Hippocampal formation (tissue), 2 donors: Measurements from ENCODE around the gene RPRML.
"Not testable (repeated sequence)": the region's sequence is repeated elsewhere in the genome, so short reads cannot be mapped to it uniquely, and the experiment has no call there.

Source experiments
- DNase-seq, 2 donors: peaks; one replicate each; lab custom pipeline; 2025; lab: John Stamatoyannopoulos, UW

The RPRML gene

GRCh38 chr17:46976626-46977270 is 2.3 kb downstream of the RPRML start:
- no peak for DNase-seq

GRCh38 chr17:46975287-46975686 is 3.8 kb downstream of the RPRML start:
- DNase-seq: no peak

- no peak for DNase-seq
These were observed 5.0 kb downstream of the RPRML start for GRCh38 chr17:46974086-46974485.

- no peak for DNase-seq
These were observed 6.7 kb downstream of the RPRML start for GRCh38 chr17:46972346-46972745.

- DNase-seq: no peak
These were observed 7.3 kb downstream of the RPRML start for GRCh38 chr17:46971647-46972300.

GRCh38 chr17:46968896-46969295 is 10.2 kb downstream of the RPRML start:
- DNase-seq: no peak

GRCh38 chr17:46968224-46968834 is 10.7 kb downstream of the RPRML start:
- DNase-seq: no peak

- no peak for DNase-seq
These were observed 14.5 kb downstream of the RPRML start for GRCh38 chr17:46964315-46965265.

GRCh38 chr17:46963571-46963970 is 15.5 kb downstream of the RPRML start:
- no peak for DNase-seq

- DNase-seq: no peak
These were observed 16.7 kb downstream of the RPRML start for GRCh38 chr17:46962374-46962790.

GRCh38 chr17:46960152-46960551 is 18.9 kb downstream of the RPRML start:
- no peak for DNase-seq

- DNase-seq: no peak
These were observed 20.9 kb downstream of the RPRML start for GRCh38 chr17:46958041-46958591.

GRCh38 chr17:46953191-46953590 is 25.9 kb downstream of the RPRML start:
- DNase-seq: not testable (repeated sequence)

- DNase-seq: no peak
These were observed 26.9 kb downstream of the RPRML start for GRCh38 chr17:46952115-46952514.

- DNase-seq: no peak
These were observed 27.3 kb downstream of the RPRML start for GRCh38 chr17:46951706-46952105.

GRCh38 chr17:46950997-46951621 is 27.9 kb downstream of the RPRML start:
- DNase-seq: peak in 1 of 2 donors; percentile 7

GRCh38 chr17:46950342-46950996 is 28.6 kb downstream of the RPRML start:
- DNase-seq: no peak

GRCh38 chr17:46949291-46950174 is 29.5 kb downstream of the RPRML start:
- DNase-seq: no peak

- no peak for DNase-seq
These were observed 30.5 kb downstream of the RPRML start for GRCh38 chr17:46948544-46948943.

GRCh38 chr17:46947216-46947615 is 31.8 kb downstream of the RPRML start:
- DNase-seq: no peak
